Stimulated activated CD8-positive, alpha-beta memory T cell treated with anti-CD3 and anti-CD28 coated beads, Interleukin-2, amount 100 ng/mL, for 48 hours (primary cell): ENCODE measurements around the gene SMIM8.
"Not testable (repeated sequence)": the region's sequence is repeated elsewhere in the genome, so short reads cannot be mapped to it uniquely, and the experiment has no call there.

Experiments
- DNase-seq, 2 donors: peaks; one replicate each; pipeline ENCODE4 v3.0.0-alpha.2; 2020; ENCODE audit warnings: low read depth in 2 of 2

The SMIM8 gene

DNA sequence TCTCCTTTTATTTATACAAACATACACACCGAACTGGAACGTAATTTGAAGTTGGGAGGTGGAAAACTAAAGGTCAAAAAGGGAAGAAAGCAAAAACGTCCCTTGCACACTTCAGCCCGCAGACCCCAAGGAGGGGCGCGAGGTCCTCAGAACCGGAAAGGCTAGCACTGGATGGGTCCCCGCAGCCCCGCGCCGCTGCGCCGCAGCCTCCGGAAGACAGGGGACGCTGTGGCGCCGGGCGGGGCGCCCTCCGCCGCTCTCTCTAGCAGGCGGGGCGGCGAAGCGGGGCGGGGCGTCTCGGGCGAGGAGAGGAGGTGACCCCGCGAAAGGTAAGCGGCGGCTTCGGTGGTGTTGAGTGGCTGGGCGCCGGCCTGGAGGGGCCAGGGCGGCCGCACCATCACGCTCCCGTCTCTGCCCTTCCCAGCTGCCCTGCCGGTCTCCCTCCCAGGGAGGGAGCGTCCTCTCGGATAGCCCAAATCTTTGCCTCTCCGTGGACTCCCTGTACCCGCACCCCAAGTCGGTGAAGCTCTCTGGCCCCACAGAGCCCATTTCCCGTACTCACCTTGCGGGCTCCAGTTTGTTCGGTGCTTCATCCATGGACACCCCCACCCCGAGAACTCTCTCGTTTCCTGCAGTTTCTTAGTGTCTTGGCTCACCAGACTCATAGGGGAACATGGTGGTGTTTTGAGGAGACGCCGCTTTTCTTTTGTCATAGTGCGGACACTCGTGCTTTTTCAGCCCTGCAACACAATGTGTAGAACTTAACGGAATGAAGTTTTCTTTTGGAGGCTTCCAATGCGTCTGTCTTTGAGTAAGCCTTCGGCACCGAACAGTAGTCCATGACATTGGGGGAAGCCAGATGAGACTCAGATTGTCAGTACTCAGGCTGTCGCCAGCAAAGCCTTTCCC, at the start of gene SMIM8:
Gene SMIM8, plus strand, starts transcription at position 285 of the 909 bp plus-strand sequence. CDS start 14,444 bp downstream, outside the sequence.
- DNase-seq = peak; percentile 80 to 89

DNA sequence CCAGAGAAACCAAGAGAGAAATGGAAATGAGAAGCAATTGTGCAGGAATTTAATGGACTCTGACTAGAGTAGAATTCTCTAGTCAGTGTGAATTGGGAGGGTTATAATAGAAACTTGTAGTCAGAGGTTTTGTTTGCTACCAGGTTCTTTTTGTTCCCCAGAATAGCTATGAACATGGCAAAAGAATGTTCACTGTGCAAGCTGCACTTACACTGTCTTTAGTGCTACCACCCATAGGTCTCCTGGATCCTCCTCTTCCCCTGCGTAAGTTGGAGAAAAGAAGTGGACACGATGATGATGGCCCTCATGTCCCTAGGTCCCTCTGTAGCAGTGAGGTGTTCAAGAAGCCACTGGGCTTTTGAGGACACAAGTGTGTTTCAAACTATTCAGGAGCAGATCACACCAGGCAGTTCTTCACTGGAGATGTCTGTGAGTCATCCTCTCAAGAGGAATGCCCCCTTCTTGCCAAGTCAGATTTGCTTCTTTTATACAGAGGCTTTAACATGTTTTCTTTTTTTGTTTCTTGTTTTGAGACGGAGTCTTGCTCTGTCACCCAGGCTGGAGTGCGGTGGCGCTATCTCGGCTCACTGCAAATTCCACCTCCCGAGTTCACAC, 47.6 kb upstream of the SMIM8 start:
- no peak for DNase-seq

- no peak for DNase-seq
Measured at GRCh38 chr6:87276624-87277023, 45.8 kb upstream of the SMIM8 start.

- no peak for DNase-seq
Measured at GRCh38 chr6:87277123-87277522, 45.3 kb upstream of the SMIM8 start.

DNA sequence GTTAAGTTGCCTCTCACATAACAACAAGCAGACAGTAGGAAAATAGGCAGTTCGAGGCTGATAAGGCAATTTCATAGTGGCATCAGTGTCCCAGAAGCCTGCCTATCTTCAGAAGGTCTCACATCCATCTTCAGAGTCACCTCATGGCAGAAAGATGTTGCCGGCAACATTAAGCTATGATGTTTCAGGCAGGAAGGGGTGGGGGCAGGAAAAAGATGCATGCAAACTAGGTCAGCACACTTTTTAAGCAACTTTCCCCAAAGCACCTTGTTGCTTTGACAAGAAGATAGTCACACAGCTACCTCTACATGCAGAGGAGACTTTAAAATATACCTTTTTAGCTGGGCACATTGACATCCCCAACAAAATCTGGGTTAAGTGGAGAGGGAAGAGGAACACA, 43.2 kb upstream of the SMIM8 start:
- DNase-seq = no peak

GRCh38 chr6:87281426-87281825, 41.0 kb upstream of the SMIM8 start:
- no peak for DNase-seq

DNA sequence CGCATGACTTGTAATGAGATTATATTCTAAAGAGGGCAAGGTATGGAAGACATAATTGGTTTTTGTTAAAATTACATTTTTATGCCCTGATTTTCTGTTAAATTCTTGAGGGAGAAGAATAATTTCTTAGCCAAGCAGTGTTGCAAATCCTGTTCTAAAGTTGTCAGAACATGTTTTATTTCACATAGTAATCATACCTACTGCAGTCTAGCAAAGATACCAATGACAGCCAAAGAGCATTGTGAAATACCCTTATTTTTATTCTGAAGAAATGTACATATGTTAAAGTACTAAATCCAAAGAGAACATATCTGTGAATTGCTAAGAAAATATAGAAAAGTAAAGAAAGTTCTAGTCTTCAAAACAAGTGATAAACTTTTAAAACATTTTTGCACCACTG, 39.6 kb upstream of the SMIM8 start:
- DNase-seq = no peak

DNA sequence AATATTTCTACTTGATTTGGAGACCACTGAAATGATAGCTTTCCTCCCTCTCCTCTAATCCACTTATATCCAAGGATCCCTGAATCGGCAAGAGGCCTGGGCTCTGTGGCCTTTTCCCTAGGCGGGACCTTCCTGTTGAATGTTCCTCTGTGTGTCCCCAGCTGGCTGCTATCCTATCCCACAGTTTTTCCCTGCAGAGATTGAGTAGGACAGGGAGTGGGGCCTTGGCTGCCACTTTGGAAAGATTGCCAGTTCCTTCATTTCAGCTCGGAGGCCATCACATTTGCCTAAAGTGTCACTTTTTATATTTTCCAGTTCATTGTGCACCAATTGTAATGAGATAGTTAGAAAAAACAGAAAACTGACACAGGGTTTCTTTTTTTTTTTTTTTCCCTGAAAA, 38.9 kb upstream of the SMIM8 start:
- no peak for DNase-seq

GRCh38 chr6:87287251-87287650, 35.1 kb upstream of the SMIM8 start:
- no peak for DNase-seq

DNA sequence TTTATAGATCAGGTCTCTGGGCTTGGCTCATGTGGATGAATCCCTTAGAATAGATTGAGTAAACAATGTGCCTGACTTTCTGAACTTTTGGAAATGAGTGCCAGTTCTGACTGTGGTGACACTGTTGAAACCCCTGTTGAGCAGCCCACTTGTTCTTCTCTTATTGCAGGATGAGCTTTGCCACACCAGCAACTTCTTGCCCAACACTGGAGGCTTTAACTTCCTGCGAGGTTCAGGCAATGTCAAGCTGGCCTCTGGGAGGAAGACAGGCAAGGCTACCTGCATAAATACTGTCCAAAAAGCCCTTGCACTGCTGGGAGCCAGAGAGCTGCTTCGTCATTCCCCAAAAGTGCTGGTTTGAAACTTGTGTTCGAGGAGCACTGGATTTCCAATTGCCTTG, 32.8 kb upstream of the SMIM8 start:
- DNase-seq = no peak

GRCh38 chr6:87291883-87292282, 30.5 kb upstream of the SMIM8 start:
- DNase-seq = no peak

- no peak for DNase-seq
Measured at GRCh38 chr6:87293526-87293925, 28.9 kb upstream of the SMIM8 start.

- no peak for DNase-seq
Measured at GRCh38 chr6:87297119-87297518, 25.3 kb upstream of the SMIM8 start.

DNA sequence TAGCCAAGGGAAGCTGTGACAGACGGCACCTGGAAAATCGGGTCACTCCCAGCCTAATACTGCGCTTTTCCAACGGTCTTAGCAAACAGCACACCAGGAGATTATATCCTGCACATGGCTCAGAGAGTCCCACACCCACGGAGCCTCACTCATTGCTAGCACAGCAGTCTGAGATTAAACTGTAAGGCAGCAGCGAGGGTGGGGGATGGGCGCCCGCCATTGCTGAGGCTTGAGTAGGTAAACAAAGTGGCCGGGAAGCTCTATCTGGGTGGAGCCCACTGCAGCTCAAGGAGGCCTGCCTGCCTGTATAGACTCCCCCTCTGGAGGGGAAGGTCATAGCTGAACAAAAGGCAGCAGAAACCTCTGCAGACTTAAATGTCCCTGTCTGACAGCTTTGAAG, 21.1 kb upstream of the SMIM8 start:
- DNase-seq = not testable (repeated sequence)

- no peak for DNase-seq
Measured at GRCh38 chr6:87308970-87309369, 13.4 kb upstream of the SMIM8 start.

DNA sequence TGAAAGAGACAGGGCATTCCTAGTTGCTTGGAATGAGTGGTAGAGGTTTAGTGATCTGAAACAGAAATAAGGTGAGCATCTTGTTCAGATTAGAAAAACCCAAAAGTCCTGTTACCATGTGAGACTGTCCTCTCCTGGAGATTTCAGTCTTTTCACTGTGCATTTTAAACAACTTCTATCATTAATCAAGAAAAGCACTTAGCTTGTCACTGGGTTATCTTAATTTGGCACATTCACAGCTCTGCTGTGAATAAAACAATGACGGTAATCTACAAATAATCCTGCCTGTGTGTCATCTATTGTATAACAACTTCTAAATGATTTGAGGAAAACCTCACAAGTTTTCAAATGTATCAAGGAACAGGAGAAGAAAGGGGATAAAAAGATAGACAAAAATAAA, 9.5 kb upstream of the SMIM8 start:
- DNase-seq = no peak

DNA sequence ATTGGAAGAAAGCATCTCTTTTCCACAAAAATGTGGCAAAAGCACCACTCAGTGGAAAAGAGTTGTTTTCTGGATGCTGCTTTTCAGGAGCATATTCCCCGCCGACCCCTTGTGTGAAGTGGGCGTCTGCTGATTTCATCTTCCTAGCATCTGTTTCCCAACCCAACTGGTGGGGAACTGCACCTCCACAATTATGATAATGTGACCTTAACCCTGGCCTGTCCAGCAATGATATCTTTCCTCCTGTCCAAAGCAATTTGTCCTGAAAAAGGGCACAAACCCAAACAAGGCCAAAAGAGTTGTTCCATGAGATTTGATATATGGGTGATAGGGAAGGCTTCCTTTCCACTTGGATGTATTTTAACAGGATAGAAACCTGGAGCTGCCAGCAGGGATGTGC, 7.3 kb upstream of the SMIM8 start:
- DNase-seq = no peak

DNA sequence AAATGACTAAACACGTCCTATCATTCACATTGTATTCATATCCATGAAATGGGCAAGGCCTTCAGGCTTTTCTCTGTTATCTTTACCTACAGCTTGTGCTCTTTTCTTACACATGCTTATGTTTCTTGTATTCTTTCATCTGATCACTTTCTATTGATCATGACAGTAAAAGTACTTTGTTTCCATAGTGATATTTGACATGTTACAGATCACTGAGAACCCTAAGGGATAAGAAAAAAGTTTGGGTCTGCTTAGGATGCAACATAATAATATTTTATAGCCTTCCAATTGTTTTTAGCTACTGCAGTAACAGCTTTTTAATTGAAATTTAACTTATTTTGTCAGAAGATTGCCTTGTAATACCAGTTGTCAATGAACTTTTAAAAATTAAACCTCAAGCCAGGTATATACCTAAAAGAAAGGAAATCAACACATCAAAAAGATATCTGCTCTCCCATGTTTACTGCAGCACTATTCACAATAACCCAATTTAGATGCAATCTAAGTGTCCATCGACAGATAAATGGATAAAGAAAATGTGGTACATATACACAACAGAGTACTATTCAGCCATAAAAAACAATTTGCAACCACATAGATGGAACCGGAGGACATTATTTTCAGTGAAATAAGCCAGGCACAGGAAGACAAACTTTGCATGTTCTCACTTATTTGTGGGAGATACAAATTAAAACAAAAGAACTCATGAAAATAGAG, 3.0 kb upstream of the SMIM8 start:
- no peak for DNase-seq

DNA sequence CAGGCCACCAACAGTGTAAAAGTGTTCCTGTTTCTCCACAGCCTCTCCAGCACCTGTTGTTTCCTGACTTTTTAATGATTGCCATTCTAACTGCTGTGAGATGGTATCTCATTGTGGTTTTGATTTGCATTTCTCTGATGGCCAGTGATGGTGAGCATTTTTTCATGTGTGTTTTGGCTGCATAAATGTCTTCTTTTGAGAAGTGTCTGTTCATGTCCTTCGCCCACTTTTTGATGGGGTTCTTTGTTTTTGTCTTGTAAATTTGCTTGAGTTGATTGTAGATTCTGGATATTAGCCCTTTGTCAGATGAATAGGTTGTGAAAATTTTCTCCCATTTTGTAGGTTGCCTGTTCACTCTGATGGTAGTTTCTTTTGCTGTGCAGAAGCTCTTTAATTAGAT, 1.5 kb downstream of the SMIM8 start:
- not testable (repeated sequence) for DNase-seq

GRCh38 chr6:87330961-87331360, 8.6 kb downstream of the SMIM8 start:
- DNase-seq = no peak

DNA sequence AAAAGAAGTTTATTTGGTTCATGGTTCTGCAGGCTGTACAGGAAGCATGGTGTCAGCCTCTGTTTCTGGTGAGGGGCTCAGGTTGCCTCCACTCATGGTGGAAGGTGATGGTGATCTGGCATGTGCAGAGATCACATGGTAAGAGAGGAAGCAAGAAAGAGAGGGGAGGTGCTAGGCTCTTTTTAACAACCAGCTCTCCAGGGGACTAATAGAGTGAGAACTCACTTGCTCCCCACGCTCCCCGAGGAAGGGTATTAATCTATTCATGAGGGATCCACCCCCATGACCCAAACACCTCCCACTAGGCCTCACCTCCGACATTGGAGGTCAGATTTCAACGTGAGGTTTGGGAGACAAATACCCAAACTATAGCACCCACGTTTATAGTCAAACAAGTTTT, 10.6 kb downstream of the SMIM8 start:
- DNase-seq = no peak

DNA sequence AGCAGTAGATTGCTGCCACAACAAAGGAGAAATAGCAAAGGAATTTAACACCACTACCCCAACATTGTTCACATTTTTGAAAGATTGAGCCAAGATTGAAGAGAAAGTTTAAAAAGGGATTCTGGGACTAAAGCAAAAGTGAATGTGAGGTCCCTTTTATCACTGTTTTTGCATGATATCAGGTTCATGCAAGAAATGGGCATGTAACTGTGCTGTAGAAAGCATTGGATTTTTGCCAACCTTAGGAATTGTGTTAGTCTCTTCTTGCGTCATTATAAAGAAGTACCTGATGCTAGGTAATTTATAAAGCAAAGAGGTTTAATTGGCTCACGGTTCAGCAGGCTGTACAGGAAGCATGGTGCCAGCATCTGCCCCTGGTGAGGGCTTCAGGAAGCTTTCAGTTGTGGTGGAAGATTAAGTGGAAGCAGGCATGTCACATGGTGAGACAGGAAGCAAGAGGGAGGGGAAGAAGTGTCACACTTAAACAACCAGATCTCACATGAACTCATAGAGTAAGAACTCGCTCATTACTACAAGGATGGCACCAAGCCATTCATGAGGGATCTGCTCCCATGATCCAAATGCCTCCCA, 11.3 kb downstream of the SMIM8 start:
- no peak for DNase-seq
